ENCODE results near the gene ACIN1.

GRCh38 chr14:23085458-23085857 is 9.5 kb downstream of the ACIN1 start:
- TF ChIP-seq NFIC (IDR thresholded peaks at IDR 0.05) (no peak), CEBPB (IDR thresholded peaks at IDR 0.05) (no peak), RAD21 (IDR thresholded peaks at IDR 0.05; ENCODE audit: low read depth) (no peak), CREB1 (IDR thresholded peaks at IDR 0.05; ENCODE audit: low read depth) (no peak), ZBTB7A (IDR thresholded peaks at IDR 0.05; ENCODE audit: low read depth) (no peak), TAF1 (IDR thresholded peaks at IDR 0.05; ENCODE audit: low read depth) (no peak), EGR1 (IDR thresholded peaks at IDR 0.05) (no peak), YY1 (IDR thresholded peaks at IDR 0.05; ENCODE audit: low read depth) (no peak)
- TF ChIP-seq, protein P1, sequence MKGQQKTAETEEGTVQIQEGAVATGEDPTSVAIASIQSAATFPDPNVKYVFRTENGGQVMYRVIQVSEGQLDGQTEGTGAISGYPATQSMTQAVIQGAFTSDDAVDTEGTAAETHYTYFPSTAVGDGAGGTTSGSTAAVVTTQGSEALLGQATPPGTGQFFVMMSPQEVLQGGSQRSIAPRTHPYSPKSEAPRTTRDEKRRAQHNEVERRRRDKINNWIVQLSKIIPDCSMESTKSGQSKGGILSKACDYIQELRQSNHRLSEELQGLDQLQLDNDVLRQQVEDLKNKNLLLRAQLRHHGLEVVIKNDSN (IDR thresholded peaks at IDR 0.05) = no peak

Measured in Ishikawa (cell line).